ENCODE measurements around the gene OR6C6. TPM values are rescaled to one million over a fixed set of nuclear protein-coding genes. Genes with fewer than 3 reads are reported as not detected.

The OR6C6 gene
- polyA plus RNA-seq, 1 of the 3 experiments (the other 2 are of a cell fraction): not detected

- H3K9me3 ChIP-seq: no peaks in the 10 kb centered on the region
- H3K36me3 ChIP-seq (replicated peaks in 1 of 2; ENCODE audit: control insufficient read depth in 1 of 2, insufficient read depth in 2 of 2, low read length in 1 of 2): no peaks in the 10 kb centered on the region
- no peak for TF ChIP-seq REST (IDR thresholded peaks at IDR 0.05; ENCODE audit: low read depth, low read length)
- H3K27ac ChIP-seq (ENCODE audit: low read depth in 2 of 2, low read length in 1 of 2): no peak within 1 kb of the TSS
- POLR2A ChIA-PET: no interaction called here
- CTCF ChIA-PET: no interaction called here
- no peaks in the 10 kb centered on the region for H3K9me2 ChIP-seq
- H3K9ac ChIP-seq: no peak within 1 kb of the TSS
- no peaks in the 10 kb centered on the region for H3F3A ChIP-seq (replicated peaks; ENCODE audit: insufficient read depth)
- no peak for DNase-seq
- H3K27me3 ChIP-seq (ENCODE audit: insufficient read depth): no peaks in the 10 kb centered on the region; the same call in 1 of the 2 replicates
- H3K4me1 ChIP-seq (ENCODE audit: control insufficient read depth in 1 of 2, insufficient read depth in 2 of 2, low read depth in 1 of 2, low read length in 1 of 2): no peaks in the 10 kb centered on the region
- WGBS (ENCODE audit: low lambda C conversion rate): 2% methylated on average over 3 of the region's 3 CpGs
- H3K79me2 ChIP-seq (ENCODE audit: insufficient read depth): no peaks in the 10 kb centered on the region
- no peak within 1 kb of the TSS for H3K4me2 ChIP-seq
- no peak within 1 kb of the TSS for H3K4me3 ChIP-seq (ENCODE audit: low read depth in 2 of 2, low read length in 1 of 2)
- H2AFZ ChIP-seq (ENCODE audit: low read depth): no peak within 1 kb of the TSS
- no peaks in the 10 kb centered on the region for H4K20me1 ChIP-seq (ENCODE audit: insufficient read depth)
Measured at GRCh38 chr12:55244309-55244708, 52.1 kb downstream of the OR6C6 start, which contains the start of gene OR6C74. TSS of gene OR6C74 (plus strand) at chr12:55244609. CDS start at chr12:55247288, 2,679 bp downstream.

Other genes starting within 250 kb of the OR6C6 start
- not detected in 2 replicates for gene OR9K2, start 170.2 kb downstream of the OR6C6 start, polyA plus RNA-seq (2012; rRNA removed)
- gene OR10A7, start 75.5 kb downstream of the OR6C6 start, polyA plus RNA-seq (2012; rRNA removed): not detected in 2 replicates
- gene OR6C74, start 52.0 kb downstream of the OR6C6 start, polyA plus RNA-seq (2012; rRNA removed): not detected in 2 replicates
- not detected in 2 replicates for gene OR6C1, start 17.8 kb upstream of the OR6C6 start, polyA plus RNA-seq (2012; rRNA removed)
- not detected in 2 replicates for gene OR6C3, start 34.2 kb upstream of the OR6C6 start, polyA plus RNA-seq (2012; rRNA removed)
- not detected in 2 replicates for gene OR6C75, start 66.4 kb upstream of the OR6C6 start, polyA plus RNA-seq (2012; rRNA removed)
- not detected in 2 replicates for gene OR6C65, start 104.0 kb upstream of the OR6C6 start, polyA plus RNA-seq (2012; rRNA removed)
- gene OR6C76, start 129.7 kb upstream of the OR6C6 start, polyA plus RNA-seq (2012; rRNA removed): not detected in 2 replicates
- gene OR6C2, start 147.5 kb upstream of the OR6C6 start, polyA plus RNA-seq (2012; rRNA removed): not detected in 2 replicates
- gene OR6C70, start 173.6 kb upstream of the OR6C6 start, polyA plus RNA-seq (2012; rRNA removed): not detected in 2 replicates
- gene OR6C68, start 195.8 kb upstream of the OR6C6 start, polyA plus RNA-seq (2012; rRNA removed): not detected in 2 replicates